HT-29 (cell line): ENCODE data around the gene CRAMP1. TPM values are rescaled to one million over a fixed set of nuclear protein-coding genes. Genes with fewer than 3 reads are reported as not detected.
A peak's percentile ranks its signal among the peaks of the same experiment; 100 is the strongest.

Experiments
- DNase-seq: peaks from one replicate; pipeline ENCODE4 v3.0.0-alpha.2; 2015; ENCODE audit warnings: low spot score
- total RNA-seq: library from RNA; depleted of rRNA; stranded (reverse); fragments of >200 nt; shearing (Covaris generic); gene quantifications from 2 replicates; pipeline ENCODE4 v1.2.3, GENCODE V29; 2014

The CRAMP1 gene
- total RNA-seq, 1 experiment from 2014 or later, result 9.7 TPM

GRCh38 chr16:1656808-1657617 is 44.9 kb downstream of the CRAMP1 start:
- DNase-seq, result no peak

GRCh38 chr16:1657841-1658240 is 45.7 kb downstream of the CRAMP1 start:
- DNase-seq, result no peak

GRCh38 chr16:1659031-1659430 is 46.9 kb downstream of the CRAMP1 start:
- DNase-seq, result no peak

- no peak for DNase-seq
These were observed 49.7 kb downstream of the CRAMP1 start for GRCh38 chr16:1661826-1662225.

GRCh38 chr16:1662543-1662942 is 50.4 kb downstream of the CRAMP1 start:
- DNase-seq, result no peak

GRCh38 chr16:1665829-1666228 is 53.7 kb downstream of the CRAMP1 start:
- no peak for DNase-seq

- DNase-seq, result no peak
These were observed 54.2 kb downstream of the CRAMP1 start for GRCh38 chr16:1666316-1666715.

GRCh38 chr16:1667271-1667670 is 55.1 kb downstream of the CRAMP1 start:
- no peak for DNase-seq

GRCh38 chr16:1667916-1668315 is 55.8 kb downstream of the CRAMP1 start:
- no peak for DNase-seq

GRCh38 chr16:1668612-1669319 is 56.6 kb downstream of the CRAMP1 start:
- DNase-seq, result no peak

- no peak for DNase-seq
These were observed 57.5 kb downstream of the CRAMP1 start for GRCh38 chr16:1669698-1670097.

GRCh38 chr16:1670371-1670770 is 58.2 kb downstream of the CRAMP1 start:
- DNase-seq, result no peak

GRCh38 chr16:1670866-1671265 is 58.7 kb downstream of the CRAMP1 start:
- no peak for DNase-seq

GRCh38 chr16:1673424-1674151 is 61.4 kb downstream of the CRAMP1 start:
- DNase-seq, result no peak

GRCh38 chr16:1674306-1674705 is 62.1 kb downstream of the CRAMP1 start:
- no peak for DNase-seq

GRCh38 chr16:1674751-1675664 is 62.8 kb downstream of the CRAMP1 start:
- no peak for DNase-seq

GRCh38 chr16:1676661-1677060 is 64.5 kb downstream of the CRAMP1 start:
- no peak for DNase-seq

- no peak for DNase-seq
These were observed 65.2 kb downstream of the CRAMP1 start for GRCh38 chr16:1677339-1677738.

- DNase-seq, result peak; percentile 98
These were observed 65.9 kb downstream of the CRAMP1 start, which contains the start of gene JPT2 for GRCh38 chr16:1677942-1678499. JPT2 (plus strand) TSS chr16:1678279; CDS start chr16:1678313, 34 bp downstream.

- peak; percentile 61 for DNase-seq
These were observed 66.4 kb downstream of the CRAMP1 start for GRCh38 chr16:1678500-1679098.
